Measurements from ENCODE around the gene TMPRSS6. TPM values are rescaled to one million over a fixed set of nuclear protein-coding genes. Genes with fewer than 3 reads are reported as not detected.

TMPRSS6 gene
- total and polyA plus RNA-seq, 2 of the 13 experiments (the other 11 are each of a cell fraction or from before 2014, with no cell fraction given), result 4.2 to 4.8 TPM

GRCh38 chr22:37112084-37112728 is 2.7 kb upstream of the TMPRSS6 start (continued):
- TF ChIP-seq, protein P1, sequence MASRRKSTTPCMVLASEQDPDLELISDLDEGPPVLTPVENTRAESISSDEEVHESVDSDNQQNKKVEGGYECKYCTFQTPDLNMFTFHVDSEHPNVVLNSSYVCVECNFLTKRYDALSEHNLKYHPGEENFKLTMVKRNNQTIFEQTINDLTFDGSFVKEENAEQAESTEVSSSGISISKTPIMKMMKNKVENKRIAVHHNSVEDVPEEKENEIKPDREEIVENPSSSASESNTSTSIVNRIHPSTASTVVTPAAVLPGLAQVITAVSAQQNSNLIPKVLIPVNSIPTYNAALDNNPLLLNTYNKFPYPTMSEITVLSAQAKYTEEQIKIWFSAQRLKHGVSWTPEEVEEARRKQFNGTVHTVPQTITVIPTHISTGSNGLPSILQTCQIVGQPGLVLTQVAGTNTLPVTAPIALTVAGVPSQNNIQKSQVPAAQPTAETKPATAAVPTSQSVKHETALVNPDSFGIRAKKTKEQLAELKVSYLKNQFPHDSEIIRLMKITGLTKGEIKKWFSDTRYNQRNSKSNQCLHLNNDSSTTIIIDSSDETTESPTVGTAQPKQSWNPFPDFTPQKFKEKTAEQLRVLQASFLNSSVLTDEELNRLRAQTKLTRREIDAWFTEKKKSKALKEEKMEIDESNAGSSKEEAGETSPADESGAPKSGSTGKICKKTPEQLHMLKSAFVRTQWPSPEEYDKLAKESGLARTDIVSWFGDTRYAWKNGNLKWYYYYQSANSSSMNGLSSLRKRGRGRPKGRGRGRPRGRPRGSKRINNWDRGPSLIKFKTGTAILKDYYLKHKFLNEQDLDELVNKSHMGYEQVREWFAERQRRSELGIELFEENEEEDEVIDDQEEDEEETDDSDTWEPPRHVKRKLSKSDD (CRISPR knock-in tag; IDR thresholded peaks at IDR 0.05; ENCODE audit: low read depth), result 0 out of 2 replicates have a peak, but pooled peaks have one; percentile 42
- 0 out of 2 replicates have a peak, but pooled peaks have one; percentile 23 for TF ChIP-seq KMT2A (CRISPR knock-in tag; IDR thresholded peaks at IDR 0.05)
- TF ChIP-seq NFE2 (CRISPR knock-in tag; IDR thresholded peaks at IDR 0.05), result no peak
- no peak for TF ChIP-seq E2F2 (CRISPR knock-in tag; IDR thresholded peaks at IDR 0.05; ENCODE audit: borderline replicate concordance)
- 0 out of 2 replicates have a peak, but pooled peaks have one; percentile 48 for TF ChIP-seq FOXO1 (CRISPR knock-in tag; IDR thresholded peaks at IDR 0.05)
- no peak for TF ChIP-seq THYN1 (CRISPR knock-in tag; IDR thresholded peaks at IDR 0.05; ENCODE audit: borderline replicate concordance, low read depth)
- no peak for TF ChIP-seq ZNF282 (IDR thresholded peaks at IDR 0.05; ENCODE audit: partially characterized antibody)
- TF ChIP-seq, protein P2, sequence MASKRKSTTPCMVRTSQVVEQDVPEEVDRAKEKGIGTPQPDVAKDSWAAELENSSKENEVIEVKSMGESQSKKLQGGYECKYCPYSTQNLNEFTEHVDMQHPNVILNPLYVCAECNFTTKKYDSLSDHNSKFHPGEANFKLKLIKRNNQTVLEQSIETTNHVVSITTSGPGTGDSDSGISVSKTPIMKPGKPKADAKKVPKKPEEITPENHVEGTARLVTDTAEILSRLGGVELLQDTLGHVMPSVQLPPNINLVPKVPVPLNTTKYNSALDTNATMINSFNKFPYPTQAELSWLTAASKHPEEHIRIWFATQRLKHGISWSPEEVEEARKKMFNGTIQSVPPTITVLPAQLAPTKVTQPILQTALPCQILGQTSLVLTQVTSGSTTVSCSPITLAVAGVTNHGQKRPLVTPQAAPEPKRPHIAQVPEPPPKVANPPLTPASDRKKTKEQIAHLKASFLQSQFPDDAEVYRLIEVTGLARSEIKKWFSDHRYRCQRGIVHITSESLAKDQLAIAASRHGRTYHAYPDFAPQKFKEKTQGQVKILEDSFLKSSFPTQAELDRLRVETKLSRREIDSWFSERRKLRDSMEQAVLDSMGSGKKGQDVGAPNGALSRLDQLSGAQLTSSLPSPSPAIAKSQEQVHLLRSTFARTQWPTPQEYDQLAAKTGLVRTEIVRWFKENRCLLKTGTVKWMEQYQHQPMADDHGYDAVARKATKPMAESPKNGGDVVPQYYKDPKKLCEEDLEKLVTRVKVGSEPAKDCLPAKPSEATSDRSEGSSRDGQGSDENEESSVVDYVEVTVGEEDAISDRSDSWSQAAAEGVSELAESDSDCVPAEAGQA (IDR thresholded peaks at IDR 0.05; ENCODE audit: low read depth), result no peak
- TF ChIP-seq, protein P2 (CRISPR knock-in tag; IDR thresholded peaks at IDR 0.05; ENCODE audit: borderline replicate concordance), result no peak
- TF ChIP-seq ZBTB43 (CRISPR knock-in tag; conservative IDR thresholded peaks at IDR 0.05), result no peak
- no peak for TF ChIP-seq ZNF121 (CRISPR knock-in tag; IDR thresholded peaks at IDR 0.05)
- TF ChIP-seq, protein P3, sequence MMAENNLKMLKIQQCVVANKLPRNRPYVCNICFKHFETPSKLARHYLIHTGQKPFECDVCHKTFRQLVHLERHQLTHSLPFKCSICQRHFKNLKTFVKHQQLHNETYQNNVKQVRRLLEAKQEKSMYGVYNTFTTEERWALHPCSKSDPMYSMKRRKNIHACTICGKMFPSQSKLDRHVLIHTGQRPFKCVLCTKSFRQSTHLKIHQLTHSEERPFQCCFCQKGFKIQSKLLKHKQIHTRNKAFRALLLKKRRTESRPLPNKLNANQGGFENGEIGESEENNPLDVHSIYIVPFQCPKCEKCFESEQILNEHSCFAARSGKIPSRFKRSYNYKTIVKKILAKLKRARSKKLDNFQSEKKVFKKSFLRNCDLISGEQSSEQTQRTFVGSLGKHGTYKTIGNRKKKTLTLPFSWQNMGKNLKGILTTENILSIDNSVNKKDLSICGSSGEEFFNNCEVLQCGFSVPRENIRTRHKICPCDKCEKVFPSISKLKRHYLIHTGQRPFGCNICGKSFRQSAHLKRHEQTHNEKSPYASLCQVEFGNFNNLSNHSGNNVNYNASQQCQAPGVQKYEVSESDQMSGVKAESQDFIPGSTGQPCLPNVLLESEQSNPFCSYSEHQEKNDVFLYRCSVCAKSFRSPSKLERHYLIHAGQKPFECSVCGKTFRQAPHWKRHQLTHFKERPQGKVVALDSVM (CRISPR knock-in tag; IDR thresholded peaks at IDR 0.05), result no peak
- TF ChIP-seq ZNF230 (CRISPR knock-in tag; IDR thresholded peaks at IDR 0.05), result no peak
- TF ChIP-seq ZNF549 (CRISPR knock-in tag; IDR thresholded peaks at IDR 0.05), result no peak
- TF ChIP-seq NR3C1 (CRISPR knock-in tag; IDR thresholded peaks at IDR 0.05), result no peak
- no peak for TF ChIP-seq PLRG1 (conservative IDR thresholded peaks at IDR 0.05)
- TF ChIP-seq NPAS2 (CRISPR knock-in tag; IDR thresholded peaks at IDR 0.05; ENCODE audit: borderline replicate concordance), result no peak
